MG63 (cell line): Measurements from ENCODE around the gene HP. TPM values are rescaled to one million over a fixed set of nuclear protein-coding genes. Genes with fewer than 3 reads are reported as not detected.
"Not testable (repeated sequence)": the region's sequence is repeated elsewhere in the genome, so short reads cannot be mapped to it uniquely, and the experiment has no call there.

ENCODE experiments used
- DNase-seq: peaks from one replicate; pipeline ENCODE4 v3.0.0-alpha.2; 2020
- H3K27me3 ChIP-seq: fragments of 250-450 bp; sonication (Bioruptor Pico); 2 replicates; pipeline ENCODE4 v1.5.1; 2020; ENCODE audit warnings: mild to moderate bottlenecking, moderate library complexity
- H3K36me3 ChIP-seq: fragments of 250-450 bp; sonication (Bioruptor Pico); 2 replicates; pipeline ENCODE4 v1.5.1; 2020; ENCODE audit warnings: mild to moderate bottlenecking, moderate library complexity
- H3K4me3 ChIP-seq: fragments of 250-450 bp; sonication (Bioruptor Pico); 2 replicates; pipeline ENCODE4 v1.5.1; 2020; ENCODE audit warnings: mild to moderate bottlenecking, moderate library complexity
- H3K9me3 ChIP-seq: fragments of 250-450 bp; sonication (Bioruptor Pico); 2 replicates; pipeline ENCODE4 v1.5.1; 2020; ENCODE audit warnings: mild to moderate bottlenecking, moderate library complexity
- total RNA-seq: library from RNA; depleted of rRNA; stranded (reverse); fragments of >200 nt; shearing (Covaris generic); gene quantifications from 2 replicates; pipeline ENCODE4 v1.2.3, GENCODE V29; 2014; ENCODE audit warnings: low replicate concordance

Gene HP
- total RNA-seq, 1 experiment from 2014 or later: not detected

DNA sequence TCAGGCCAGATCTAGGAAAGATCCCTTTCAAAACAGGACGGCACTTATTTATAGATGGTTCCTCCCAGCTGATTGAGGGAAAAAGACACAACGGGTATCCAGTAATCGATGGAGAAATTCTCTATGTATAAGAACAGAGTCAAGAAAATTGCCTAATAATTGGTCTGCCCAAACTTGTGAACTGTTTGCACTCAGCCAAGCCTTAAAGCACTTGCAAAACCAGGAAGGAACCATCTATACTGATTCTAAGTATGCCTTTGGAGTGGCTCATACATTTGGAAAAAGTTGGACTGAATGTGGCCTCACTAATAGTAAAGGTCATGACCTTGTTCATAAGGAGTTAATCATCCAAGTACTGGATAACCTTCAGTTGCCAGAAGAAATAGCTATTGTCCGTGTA is 14.6 kb downstream of the HP start:
- Histone ChIP-seq H3K4me3 (no peak overlapping the region), H3K27me3 (no peaks in the 10 kb centered on the region), H3K9me3 (no peaks in the 10 kb centered on the region), H3K36me3 (no peaks in the 10 kb centered on the region)
- no peak for DNase-seq

DNA sequence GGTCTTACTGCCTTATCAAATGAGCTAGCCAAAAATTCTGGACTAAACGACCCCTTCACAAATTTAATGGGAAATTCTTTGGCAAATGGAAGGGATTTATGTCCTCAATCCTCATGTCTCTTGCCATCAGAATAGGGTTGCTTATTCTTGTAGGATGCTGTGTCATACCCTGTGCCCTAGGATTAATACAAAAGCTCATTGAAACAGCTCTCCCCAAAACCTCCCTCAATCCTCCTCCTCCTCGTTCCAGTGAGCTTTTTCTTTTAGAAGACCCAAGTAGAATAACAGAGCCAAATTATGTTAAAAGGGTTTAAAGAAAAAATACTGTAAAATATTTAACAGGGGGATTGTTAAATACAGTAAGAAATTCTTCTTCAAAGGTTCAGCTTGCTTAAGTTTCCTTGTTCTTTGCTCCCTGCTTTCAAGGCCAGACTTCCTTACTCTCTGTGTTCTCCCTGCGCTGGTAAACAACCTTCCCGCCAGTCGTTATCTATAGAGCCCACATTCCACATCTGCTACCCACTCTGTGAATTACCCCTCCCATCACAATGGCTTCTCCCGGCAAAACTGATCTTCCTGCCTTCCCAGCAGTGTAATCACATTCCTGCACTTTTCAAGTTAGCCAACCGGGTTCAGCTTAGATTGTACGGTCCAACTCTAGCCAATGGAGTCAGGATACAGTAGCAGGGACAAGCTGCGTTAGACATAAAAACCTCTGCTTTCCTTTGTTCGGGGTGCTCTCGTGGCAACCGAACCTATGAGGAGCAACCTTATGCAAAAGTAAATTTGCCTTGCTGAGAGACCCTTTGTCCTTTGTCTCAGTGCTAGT is 18.4 kb downstream of the HP start:
- DNase-seq: no peak

DNA sequence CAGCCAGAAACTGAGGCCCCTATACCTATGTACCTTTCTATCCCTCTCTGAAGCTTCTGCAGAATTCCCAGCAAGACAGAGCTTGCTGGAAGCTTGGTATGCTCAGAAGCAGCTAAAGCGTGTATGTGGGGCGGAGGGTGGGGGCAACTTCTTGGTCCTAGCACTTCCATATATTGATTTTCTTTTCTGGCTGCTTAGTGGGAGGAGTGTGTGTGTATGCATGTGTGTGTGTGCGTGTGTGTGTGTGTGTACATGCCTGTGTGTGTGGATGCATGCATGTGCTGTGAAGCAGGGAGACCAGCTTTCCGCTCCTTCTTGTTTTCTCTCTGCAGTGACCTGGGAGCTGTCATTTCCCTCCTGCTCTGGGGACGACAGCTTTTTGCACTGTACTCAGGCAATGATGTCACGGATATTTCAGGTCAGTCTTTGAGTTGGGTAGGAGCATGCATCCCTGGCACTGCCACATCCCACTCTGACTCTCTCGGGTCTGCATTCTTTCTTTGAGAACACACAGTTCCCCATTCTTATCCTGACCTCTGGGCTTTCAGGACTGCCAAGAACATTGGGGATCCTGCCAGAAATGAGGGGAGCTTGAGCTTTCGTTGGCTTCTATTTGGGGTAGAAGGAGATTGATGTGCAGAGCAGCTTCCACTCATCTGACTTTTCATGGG is 19.4 kb downstream of the HP start:
- Histone ChIP-seq H3K9me3 (no peaks in the 10 kb centered on the region), H3K4me3 (no peak overlapping the region), H3K27me3 (no peaks in the 10 kb centered on the region), H3K36me3 (no peaks in the 10 kb centered on the region)
- DNase-seq: no peak

More for the DNA sequence above, 18.4 kb downstream of the HP start:
- Histone ChIP-seq H3K36me3 (no peaks in the 10 kb centered on the region), H3K4me3 (no peak overlapping the region), H3K27me3 (no peaks in the 10 kb centered on the region), H3K9me3 (no peaks in the 10 kb centered on the region)

DNA sequence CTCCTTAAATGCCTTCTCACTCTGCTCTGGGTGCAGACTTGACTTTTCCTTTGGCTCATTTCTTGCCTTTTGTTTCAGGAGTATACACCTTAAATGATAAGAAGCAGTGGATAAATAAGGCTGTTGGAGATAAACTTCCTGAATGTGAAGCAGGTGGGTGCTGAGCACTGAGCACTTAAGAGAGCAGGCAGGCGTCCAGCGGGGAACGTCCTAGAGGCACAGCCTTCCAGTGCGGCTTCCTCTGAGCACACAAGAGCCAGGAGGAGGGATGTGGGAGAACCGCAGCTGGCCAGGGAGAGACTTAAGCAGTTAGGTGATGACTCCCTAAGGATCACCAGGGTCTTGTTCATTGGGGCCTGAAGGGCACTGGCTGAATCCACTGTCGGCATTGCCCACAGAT is 20.8 kb downstream of the HP start:
- not testable (repeated sequence) for H3K4me3 ChIP-seq, H3K36me3 ChIP-seq, DNase-seq, H3K9me3 ChIP-seq, H3K27me3 ChIP-seq

DNA sequence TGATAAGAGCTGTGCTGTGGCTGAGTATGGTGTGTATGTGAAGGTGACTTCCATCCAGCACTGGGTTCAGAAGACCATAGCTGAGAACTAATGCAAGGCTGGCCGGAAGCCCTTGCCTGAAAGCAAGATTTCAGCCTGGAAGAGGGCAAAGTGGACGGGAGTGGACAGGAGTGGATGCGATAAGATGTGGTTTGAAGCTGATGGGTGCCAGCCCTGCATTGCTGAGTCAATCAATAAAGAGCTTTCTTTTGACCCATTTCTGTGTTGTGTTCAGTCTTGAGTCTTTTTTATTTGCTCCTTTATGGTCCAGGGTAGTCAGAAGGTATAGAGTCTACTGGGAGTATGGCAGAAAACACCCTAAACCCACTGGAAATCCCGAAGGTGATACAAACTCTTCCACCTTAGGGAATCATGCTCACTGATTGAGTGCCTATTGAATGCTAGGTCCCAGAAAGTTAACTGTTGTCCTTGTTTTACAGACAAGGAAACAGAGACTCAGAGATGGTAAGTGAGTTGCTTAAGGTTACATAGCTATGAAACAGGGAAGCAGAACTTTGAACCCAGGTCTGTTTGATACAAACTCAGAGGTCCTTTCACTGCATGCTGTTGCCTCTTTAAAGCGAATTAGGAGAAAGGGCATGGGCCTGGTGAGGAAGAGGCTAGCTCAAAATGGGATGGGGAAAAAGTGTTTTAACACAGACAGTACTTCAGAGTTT is 22.8 kb downstream of the HP start:
- not testable (repeated sequence) for DNase-seq, H3K4me3 ChIP-seq, H3K36me3 ChIP-seq, H3K27me3 ChIP-seq, H3K9me3 ChIP-seq

DNA sequence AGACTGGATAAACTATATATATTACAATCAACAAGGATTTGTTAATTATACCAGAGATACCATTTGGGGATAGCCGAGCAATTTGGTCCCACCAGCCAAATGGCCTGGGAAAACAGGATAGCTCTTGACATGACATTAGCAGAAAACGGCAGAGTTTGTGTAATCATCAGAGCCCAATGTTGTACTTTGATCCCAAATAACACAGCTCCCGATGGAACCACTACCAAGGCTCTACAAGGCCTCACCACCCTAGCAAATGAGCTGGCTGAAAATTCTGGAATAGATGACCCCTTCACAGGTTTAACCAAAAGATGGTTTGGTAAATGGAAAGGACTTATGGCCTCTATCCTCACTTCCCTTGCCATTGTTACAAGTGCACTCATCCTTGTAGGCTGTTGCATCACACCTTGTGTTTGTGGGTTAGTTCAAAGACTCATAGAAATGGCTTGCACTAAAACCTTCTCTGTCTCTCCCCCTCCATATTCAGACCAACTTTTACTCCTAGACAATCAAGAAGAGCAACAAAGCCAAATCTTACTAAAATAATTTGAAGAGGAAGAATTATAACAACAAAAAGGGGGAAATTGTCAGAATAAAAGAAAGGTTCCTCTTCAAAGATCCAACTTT is 29.6 kb downstream of the HP start:
- no peak for DNase-seq
- no peak overlapping the region for H3K4me3 ChIP-seq
- H3K27me3 ChIP-seq: no peaks in the 10 kb centered on the region

DNA sequence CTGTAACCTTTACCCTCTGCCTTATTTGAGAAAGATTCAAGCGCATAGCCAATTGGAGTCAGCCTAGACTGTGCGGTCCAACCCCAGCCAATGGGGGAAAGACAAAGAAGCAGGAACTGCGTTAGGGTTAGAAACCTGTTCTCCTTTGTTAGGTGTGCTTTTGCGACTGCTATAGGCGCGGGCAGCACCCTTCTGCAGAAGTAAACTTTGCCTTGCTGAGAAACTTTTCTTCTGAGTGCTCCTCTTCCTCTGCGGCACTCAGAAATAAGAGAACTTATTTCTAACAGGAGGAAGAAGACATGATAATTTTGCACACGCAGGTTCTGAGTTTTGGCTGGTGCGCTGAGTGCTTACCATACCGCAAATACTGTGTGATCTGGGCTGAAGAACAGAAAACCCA is 30.1 kb downstream of the HP start:
- Histone ChIP-seq H3K4me3 (no peak overlapping the region), H3K36me3 (peaks cover 13% of the 10 kb centered on the region), H3K9me3 (no peaks in the 10 kb centered on the region), H3K27me3 (no peaks in the 10 kb centered on the region)
- DNase-seq: no peak

More for the DNA sequence above, 29.6 kb downstream of the HP start:
- peaks cover 13% of the 10 kb centered on the region for H3K36me3 ChIP-seq
- no peaks in the 10 kb centered on the region for H3K9me3 ChIP-seq

DNA sequence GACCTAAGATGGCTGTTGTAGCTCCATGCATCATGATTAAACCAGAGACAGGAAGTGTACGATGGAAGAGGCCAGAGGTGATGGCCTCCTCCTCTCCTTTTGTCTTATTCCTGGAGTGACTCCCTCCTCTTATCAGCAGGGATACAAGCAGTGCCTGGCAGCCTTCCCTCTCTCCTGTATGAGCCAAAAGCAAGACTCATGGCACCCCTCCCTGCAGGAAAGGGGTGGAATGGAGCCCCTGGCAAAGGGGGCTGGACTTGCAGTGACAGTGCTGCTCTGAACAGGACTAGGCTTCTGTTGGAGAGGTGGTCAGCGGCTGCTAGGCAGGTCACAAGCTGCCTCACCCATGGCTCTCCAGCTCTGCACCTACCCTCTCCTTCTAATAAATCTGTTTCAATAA is 30.7 kb downstream of the HP start:
- H3K4me3 ChIP-seq: no peak overlapping the region
- H3K36me3 ChIP-seq: peaks cover 16% of the 10 kb centered on the region
- H3K9me3 ChIP-seq: no peaks in the 10 kb centered on the region
- DNase-seq: no peak
- H3K27me3 ChIP-seq: no peaks in the 10 kb centered on the region

DNA sequence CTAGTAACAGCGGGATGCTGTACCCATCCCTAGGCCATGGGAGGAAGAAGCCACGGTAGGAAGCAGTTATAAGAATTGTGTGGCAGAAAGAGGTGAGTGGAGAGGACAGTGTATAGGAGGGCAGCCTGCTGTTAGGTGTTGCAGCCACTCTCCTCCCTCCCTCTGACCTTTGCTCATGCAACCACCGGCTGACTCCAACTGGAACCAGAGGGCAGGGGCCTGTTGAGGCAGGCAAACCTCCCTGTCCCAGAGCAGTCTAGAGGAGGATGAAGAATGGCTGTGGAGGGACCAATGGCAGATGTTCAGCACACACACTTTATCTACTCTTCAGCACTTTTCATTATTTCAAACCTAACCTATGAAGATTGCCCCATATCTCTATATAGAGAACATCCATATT is 36.9 kb downstream of the HP start:
- Histone ChIP-seq H3K4me3 (no peak overlapping the region), H3K9me3 (no peaks in the 10 kb centered on the region; the same call in 1 of the 2 replicates), H3K36me3 (peaks cover 17% of the 10 kb centered on the region), H3K27me3 (no peaks in the 10 kb centered on the region)
- no peak for DNase-seq

DNA sequence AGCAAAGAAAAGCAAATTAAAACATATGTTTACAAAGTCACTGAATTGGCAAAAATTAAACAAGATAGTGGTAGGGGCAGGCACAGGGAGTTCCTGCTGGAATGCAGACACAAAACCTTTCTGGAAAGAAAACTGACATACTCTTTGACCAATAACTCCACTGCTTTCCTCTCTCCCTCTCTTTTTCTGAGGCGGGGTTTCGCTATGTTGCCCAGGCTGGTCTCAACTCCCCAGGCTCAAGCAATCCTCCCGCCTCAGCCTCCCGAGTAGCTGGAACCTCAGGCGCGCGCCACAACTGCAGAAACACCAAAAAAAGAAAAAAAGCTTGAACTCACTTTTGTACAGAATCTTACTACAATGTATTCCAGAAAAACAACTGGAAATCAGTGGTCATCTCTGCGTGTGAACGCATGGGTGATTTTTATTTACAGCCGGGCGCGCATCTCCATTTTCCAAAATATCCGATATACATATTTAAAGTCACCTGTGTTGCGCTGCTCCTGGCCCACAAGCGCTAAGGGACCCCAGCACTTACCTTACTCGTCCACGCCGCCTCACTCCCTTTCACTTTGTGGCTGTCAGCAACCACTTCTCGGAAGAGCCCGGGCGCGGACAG is 38.6 kb downstream of the HP start:
- H3K27me3 ChIP-seq: no peaks in the 10 kb centered on the region
- no peaks in the 10 kb centered on the region; the same call in 1 of the 2 replicates for H3K9me3 ChIP-seq
- peaks cover 16% of the 10 kb centered on the region for H3K36me3 ChIP-seq
- peak; percentile 15 for DNase-seq
- peak overlapping the region; percentile 98 for H3K4me3 ChIP-seq

DNA sequence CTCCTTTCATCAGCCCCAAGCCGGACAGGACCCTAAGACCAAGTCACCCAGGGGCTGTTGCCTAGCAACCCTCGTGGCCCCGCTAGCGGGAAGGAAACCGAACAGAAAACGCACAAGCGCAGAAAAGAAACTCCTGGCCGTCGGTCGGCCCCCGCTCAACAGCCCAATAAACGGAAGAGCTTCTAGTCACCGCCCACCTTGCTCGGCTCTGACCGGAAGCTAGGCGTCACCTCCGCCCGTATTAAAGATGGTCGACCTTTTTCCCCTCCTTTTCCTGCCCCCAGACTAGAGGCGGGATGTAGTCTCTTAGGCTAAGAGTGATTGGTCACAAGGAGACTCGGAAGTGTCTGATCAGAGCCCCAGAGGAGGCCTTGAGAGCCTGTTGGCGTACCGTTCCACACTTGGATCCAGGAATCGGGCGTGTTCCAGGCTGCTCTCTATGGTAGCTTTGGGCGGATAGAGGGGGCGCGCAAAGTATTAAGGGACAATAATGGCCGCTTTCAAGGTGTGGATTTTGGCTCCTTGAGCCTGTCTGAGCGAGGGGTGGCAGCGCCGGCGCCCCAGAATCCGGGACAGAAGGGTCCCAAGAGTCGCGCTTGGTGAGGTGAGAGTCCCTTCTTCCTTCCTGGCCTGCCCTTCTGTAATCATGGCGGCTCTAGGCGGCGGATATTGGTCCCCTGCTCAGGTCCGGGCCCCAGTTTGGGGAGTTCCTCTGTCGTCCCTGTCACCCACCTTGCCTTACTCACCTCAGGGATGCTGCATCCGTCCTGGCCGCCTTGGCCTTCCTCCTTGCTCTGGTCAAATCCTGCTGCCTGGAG is 39.4 kb downstream of the HP start, which contains the start of the genes DHX38 and TXNL4B:
Gene DHX38, plus strand, starts transcription at position 400 of the 818 bp plus-strand sequence. CDS start 2,311 bp downstream, outside the sequence.
Gene TXNL4B, minus strand, starts transcription at position 173 of the 818 bp plus-strand sequence. CDS start 2,871 bp downstream, outside the sequence.
- Histone ChIP-seq H3K36me3 (peaks cover 12% of the 10 kb centered on the region), H3K9me3 (no peaks in the 10 kb centered on the region; the same call in 1 of the 2 replicates), H3K27me3 (no peaks in the 10 kb centered on the region), H3K4me3 (peak within 1 kb of the TSS; percentile 98)
- DNase-seq: peak; percentile 90

DNA sequence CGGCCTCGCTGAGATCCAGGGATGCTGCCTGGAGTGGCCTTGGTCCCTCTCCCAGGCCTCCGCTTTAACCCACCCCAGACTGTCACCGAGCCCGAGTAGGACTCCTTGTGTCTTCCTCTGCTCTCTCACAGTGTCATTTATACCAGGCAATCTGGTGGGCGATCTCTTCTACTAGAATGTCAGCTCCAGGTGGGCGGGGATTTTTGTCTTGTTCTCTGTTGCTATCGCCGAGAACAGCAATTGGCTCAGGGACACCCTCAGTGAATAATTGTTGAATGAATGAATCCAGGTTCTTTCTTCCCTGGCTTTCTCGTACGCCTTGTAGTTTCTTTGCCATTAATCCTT is 39.9 kb downstream of the HP start:
- DNase-seq: no peak
- Histone ChIP-seq H3K27me3 (no peaks in the 10 kb centered on the region), H3K4me3 (peak overlapping the region; percentile 98), H3K9me3 (no peaks in the 10 kb centered on the region; the same call in 1 of the 2 replicates), H3K36me3 (peaks cover 13% of the 10 kb centered on the region; the same call in 1 of the 2 replicates)

DNA sequence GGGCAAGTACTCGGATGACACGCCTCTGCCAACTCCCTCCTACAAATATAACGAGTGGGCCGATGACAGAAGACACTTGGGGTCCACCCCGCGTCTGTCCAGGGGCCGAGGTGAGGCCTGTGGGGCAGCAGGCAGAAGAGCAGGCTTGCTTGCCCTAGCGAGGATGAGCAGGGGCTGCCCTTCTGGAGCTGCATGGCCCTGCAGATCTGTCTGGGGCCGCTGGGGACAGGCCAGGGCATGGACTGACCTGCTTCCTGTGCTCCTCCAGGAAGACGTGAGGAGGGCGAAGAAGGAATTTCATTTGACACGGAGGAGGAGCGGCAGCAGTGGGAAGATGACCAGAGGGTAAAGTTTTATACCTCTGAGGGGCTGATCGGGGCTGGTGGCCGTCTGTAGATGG is 44.6 kb downstream of the HP start:
- Histone ChIP-seq H3K4me3 (no peak overlapping the region), H3K27me3 (no peaks in the 10 kb centered on the region), H3K36me3 (peaks cover 16% of the 10 kb centered on the region), H3K9me3 (no peaks in the 10 kb centered on the region; the same call in 1 of the 2 replicates)
- DNase-seq: no peak

DNA sequence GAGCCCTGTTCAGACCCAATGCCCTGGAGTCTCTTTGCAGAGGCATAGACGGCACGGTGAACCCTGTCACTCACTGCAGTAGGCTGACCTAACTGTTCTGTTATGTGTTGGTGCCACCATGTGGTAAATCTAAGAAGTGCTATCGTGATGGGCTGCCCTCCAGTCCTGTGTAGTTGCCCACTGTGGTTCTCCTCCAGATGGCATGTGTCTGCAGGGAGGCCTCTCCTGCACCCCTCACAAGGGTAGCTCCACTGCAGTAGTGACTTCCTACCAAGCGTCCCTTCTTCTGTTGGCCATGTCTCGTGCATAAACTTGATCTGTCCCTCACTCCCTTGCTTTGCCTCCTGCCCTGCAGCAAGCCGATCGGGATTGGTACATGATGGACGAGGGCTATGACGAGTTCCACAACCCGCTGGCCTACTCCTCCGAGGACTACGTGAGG is 45.1 kb downstream of the HP start:
- Histone ChIP-seq H3K9me3 (no peaks in the 10 kb centered on the region), H3K36me3 (peaks cover 16% of the 10 kb centered on the region), H3K27me3 (no peaks in the 10 kb centered on the region), H3K4me3 (no peak overlapping the region)
- peak; percentile 8 for DNase-seq

DNA sequence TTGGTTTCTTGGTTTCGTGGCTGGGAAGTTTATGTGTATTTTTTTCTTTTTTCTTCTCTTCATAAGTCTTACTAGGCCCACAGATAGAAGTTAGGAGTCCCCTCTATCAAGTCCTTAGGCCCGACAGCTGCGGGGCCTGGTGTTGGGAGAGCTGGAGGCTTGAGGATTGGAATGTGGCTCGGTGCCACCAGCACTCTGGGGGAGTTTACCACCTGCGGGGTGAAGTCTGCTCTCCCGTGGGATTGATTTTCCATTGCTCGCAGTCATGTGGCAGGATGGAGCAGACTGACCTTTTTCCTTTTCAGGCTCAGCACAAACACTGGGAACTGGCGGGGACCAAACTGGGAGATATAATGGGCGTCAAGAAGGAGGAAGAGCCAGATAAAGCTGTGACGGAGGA is 46.9 kb downstream of the HP start:
- Histone ChIP-seq H3K4me3 (no peak overlapping the region), H3K36me3 (peaks cover 16% of the 10 kb centered on the region), H3K9me3 (no peaks in the 10 kb centered on the region), H3K27me3 (no peaks in the 10 kb centered on the region)
- DNase-seq: no peak
